BE2C (cell line): Measurements from ENCODE around the gene EGFL6.

Experiments
- DNase-seq: peaks from one replicate; pipeline ENCODE4 v3.0.0-alpha.2; 2020
- H3K27me3 ChIP-seq: fragments of 250-450 bp; sonication (Bioruptor Pico); 2 replicates; pipeline ENCODE4 v1.5.1; 2020; ENCODE audit warnings: mild to moderate bottlenecking
- H3K36me3 ChIP-seq: fragments of 250-450 bp; sonication (Bioruptor Pico); 2 replicates; pipeline ENCODE4 v1.5.1; 2020; ENCODE audit warnings: mild to moderate bottlenecking
- H3K4me1 ChIP-seq: fragments of 250-450 bp; sonication (Bioruptor Pico); 2 replicates; pipeline ENCODE4 v1.5.1; 2020
- H3K4me3 ChIP-seq: 2 replicates; pipeline ENCODE4 v1.5.1; 2011; ENCODE audit warnings: low read depth, low read length
- H3K9me3 ChIP-seq: fragments of 250-450 bp; sonication (Bioruptor Pico); 2 replicates; pipeline ENCODE4 v1.5.1; 2020
- CTCF ChIP-seq: IDR thresholded peaks from 2 replicates; pipeline ENCODE4 v1.5.1; 2012; ENCODE audit warnings: mild to moderate bottlenecking, low read depth, low read length

Gene EGFL6

GRCh38 chrX:13536551-13536950 lies 32.9 kb upstream of the EGFL6 start:
- Histone ChIP-seq H3K27me3 (no peaks in the 10 kb centered on the region), H3K36me3 (no peaks in the 10 kb centered on the region), H3K4me1 (no peaks in the 10 kb centered on the region), H3K4me3 (no peak overlapping the region), H3K9me3 (no peaks in the 10 kb centered on the region)
- TF ChIP-seq CTCF = no peak
- no peak for DNase-seq

GRCh38 chrX:13538414-13538813 lies 31.0 kb upstream of the EGFL6 start:
- no peaks in the 10 kb centered on the region for H3K36me3 ChIP-seq
- no peaks in the 10 kb centered on the region for H3K9me3 ChIP-seq
- H3K27me3 ChIP-seq = no peaks in the 10 kb centered on the region
- no peak for DNase-seq
- no peak overlapping the region for H3K4me3 ChIP-seq
- TF ChIP-seq CTCF = no peak
- no peaks in the 10 kb centered on the region for H3K4me1 ChIP-seq

- no peak for TF ChIP-seq CTCF
- H3K9me3 ChIP-seq = no peaks in the 10 kb centered on the region
- H3K4me1 ChIP-seq = no peaks in the 10 kb centered on the region
- no peak for DNase-seq
- H3K4me3 ChIP-seq = no peak overlapping the region
- no peaks in the 10 kb centered on the region for H3K36me3 ChIP-seq
- H3K27me3 ChIP-seq = no peaks in the 10 kb centered on the region
Measured at GRCh38 chrX:13540602-13541001, 28.8 kb upstream of the EGFL6 start.

- H3K9me3 ChIP-seq = no peaks in the 10 kb centered on the region
- no peak overlapping the region for H3K4me3 ChIP-seq
- H3K4me1 ChIP-seq = no peaks in the 10 kb centered on the region
- no peak for DNase-seq
- H3K27me3 ChIP-seq = no peaks in the 10 kb centered on the region
- no peaks in the 10 kb centered on the region for H3K36me3 ChIP-seq
- no peak for TF ChIP-seq CTCF
Measured at GRCh38 chrX:13545726-13546125, 23.7 kb upstream of the EGFL6 start.

- H3K4me1 ChIP-seq = no peaks in the 10 kb centered on the region
- TF ChIP-seq CTCF = no peak
- H3K36me3 ChIP-seq = no peaks in the 10 kb centered on the region
- no peaks in the 10 kb centered on the region for H3K27me3 ChIP-seq
- no peak for DNase-seq
- no peaks in the 10 kb centered on the region for H3K9me3 ChIP-seq
- no peak overlapping the region for H3K4me3 ChIP-seq
Measured at GRCh38 chrX:13547671-13548070, 21.7 kb upstream of the EGFL6 start.

GRCh38 chrX:13550346-13550745 lies 19.1 kb upstream of the EGFL6 start:
- Histone ChIP-seq H3K9me3 (no peaks in the 10 kb centered on the region), H3K4me3 (no peak overlapping the region), H3K27me3 (no peaks in the 10 kb centered on the region), H3K36me3 (no peaks in the 10 kb centered on the region), H3K4me1 (no peaks in the 10 kb centered on the region)
- no peak for DNase-seq
- no peak for TF ChIP-seq CTCF
